ENCODE measurements around the gene PPBP.
A peak's percentile ranks its signal among the peaks of the same experiment; 100 is the strongest.
"Not testable (repeated sequence)": the region's sequence is repeated elsewhere in the genome, so short reads cannot be mapped to it uniquely, and the experiment has no call there.

The PPBP gene

GRCh38 chr4:73991742-73992000 lies 3.7 kb upstream of the PPBP start:
- no peak for DNase-seq

GRCh38 chr4:73990988-73991741 lies 3.2 kb upstream of the PPBP start:
- no peak for DNase-seq

GRCh38 chr4:73989928-73990327 lies 1.9 kb upstream of the PPBP start:
- no peak for DNase-seq

GRCh38 chr4:73989031-73989430 lies 1.0 kb upstream of the PPBP start:
- DNase-seq: no peak

DNA sequence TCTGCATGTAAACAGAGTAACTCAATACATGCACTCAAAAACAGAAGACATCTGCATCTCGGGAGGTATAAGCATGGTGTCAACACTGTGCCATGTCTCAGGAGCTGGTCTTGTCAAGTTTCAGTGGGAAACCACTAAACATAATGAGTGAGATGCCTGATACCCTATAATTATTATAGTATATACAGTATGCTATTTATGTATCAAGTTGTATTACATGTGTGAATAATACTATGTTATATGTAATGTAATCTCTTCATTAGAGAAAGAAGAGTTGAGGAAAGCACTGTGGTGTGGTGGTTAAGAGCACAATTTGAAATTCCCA lies 2.5 kb downstream of the PPBP start:
- DNase-seq: no peak

DNA sequence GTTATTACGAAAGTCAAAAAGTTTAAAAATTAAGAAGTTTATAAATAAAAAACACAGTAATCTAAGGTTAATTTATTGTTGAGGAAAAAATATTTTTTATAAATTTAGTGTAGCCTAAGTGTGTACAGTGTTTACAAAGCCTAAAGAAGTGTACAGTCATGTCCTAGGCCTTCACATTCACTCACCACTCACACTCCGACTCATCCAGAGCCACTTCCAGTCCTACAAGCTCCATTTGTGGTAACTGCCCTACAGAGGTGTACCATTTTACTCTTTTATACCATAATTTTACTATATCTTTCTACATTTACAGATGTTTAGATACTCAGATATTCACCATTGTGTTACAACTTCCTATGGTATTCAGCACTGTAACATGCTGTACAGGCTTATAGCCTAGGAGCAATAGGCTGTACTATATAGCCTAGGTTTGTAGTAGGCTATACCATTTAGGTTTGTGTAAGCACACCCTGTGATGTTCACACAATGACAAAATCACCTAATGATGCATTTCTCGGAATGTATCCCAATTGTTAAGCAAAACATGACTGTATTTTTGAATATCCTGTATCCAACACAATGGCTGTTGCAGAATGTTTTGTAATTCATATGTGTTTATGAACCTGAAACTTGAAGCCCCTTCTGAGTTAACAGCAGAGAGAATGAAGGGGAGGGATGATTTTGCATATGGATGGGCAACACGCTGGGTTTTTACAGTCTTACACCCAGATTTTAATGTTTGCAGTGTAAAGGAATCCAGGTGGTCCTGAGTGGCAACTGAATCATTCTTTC lies 3.1 kb downstream of the PPBP start:
- DNase-seq: peak; percentile 51

- not testable (repeated sequence) for DNase-seq
Observed at GRCh38 chr4:73981175-73981574, 6.8 kb downstream of the PPBP start.

DNA sequence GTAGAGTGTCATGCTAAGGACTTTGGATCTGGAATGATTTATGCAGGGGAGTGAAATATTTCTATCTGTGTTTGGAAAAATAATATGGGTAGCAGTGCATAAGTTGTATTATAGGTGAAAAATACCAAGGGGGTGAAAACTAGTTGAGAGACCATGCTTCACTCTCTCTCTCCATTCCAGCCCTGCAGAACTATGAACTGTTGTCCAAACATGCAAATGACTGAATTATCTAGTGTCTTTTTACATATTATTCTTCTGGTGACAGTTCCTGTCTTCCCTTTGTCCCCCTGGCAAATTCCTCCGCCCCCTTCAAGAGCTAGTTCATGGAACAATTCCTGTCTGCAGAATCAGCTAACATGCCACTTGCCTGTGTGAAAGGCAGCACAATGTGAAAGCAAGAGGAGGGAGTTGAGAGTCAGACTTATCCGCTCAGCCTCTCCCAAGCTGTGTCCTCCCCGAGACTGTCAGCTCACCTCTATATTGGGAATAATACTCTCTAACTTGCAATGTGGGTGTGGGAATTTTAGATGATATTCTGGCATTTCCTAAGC lies 8.5 kb downstream of the PPBP start:
- DNase-seq: no peak

- peak; percentile 79 for DNase-seq
Observed at GRCh38 chr4:73978886-73979285, 9.1 kb downstream of the PPBP start.

DNA sequence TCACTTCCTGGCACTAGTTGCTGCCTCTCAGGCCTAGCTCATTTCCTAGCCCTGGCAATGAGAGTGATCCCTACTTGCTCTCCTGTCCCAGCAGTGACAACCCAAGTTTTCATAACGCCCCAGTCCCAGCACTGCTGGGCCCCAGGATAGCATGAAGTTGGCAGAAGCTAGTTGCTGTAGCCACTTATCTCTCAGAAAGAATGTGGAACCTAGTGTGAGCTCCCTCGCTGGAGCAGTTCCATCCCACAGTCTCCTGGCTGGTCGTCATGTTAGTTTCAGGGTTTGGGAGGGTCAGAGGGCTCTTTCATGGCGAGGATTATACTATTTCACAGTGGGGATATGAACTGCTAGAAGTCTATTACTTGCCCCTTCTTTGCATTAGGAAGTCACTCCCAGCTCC lies 11.3 kb downstream of the PPBP start:
- no peak for DNase-seq

- no peak for DNase-seq
Observed at GRCh38 chr4:73976217-73976616, 11.8 kb downstream of the PPBP start.

- DNase-seq: no peak
Observed at GRCh38 chr4:73974352-73974751, 13.6 kb downstream of the PPBP start.

DNA sequence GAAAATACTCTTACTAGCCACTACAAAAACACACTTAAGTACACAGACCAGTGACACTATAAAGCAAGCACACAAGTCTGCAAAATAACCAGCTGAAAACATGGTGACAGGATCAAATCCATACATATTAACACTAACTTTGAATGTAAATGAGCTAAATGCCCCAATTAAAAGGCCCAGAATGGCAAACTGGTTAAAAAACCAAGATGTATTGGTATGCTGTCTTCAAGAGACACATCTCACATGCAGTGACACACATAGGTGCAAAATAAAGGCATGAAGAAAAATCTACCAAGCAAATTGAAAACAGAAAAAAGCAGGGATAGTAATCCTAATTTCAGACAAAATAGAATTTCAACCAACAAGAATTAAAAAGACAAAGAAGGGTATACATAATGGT lies 17.0 kb downstream of the PPBP start:
- DNase-seq: no peak

DNA sequence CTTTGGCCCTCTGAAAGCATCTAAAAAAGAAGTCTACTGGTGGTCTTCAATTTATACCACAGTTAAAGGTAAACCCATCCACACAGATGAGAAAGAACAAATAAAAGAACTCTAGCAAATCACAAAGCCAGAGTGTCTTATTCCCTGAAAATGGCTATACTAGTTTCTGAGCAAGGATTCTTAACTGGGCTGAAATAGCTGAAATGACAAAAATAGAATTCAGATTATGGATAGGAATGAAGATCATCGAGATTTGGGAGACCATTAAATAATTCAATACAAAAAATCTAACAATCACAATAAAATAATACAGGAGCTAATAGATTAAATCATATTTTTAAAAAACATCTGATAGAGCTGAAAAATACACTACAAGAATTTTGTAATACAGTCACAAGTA lies 18.0 kb downstream of the PPBP start:
- DNase-seq: no peak

- DNase-seq: no peak
Observed at GRCh38 chr4:73967866-73968265, 20.1 kb downstream of the PPBP start.

GRCh38 chr4:73964862-73965611 lies 23.0 kb downstream of the PPBP start:
- DNase-seq: no peak

- DNase-seq: no peak
Observed at GRCh38 chr4:73962724-73963123, 25.3 kb downstream of the PPBP start.

GRCh38 chr4:73959041-73959440 lies 28.9 kb downstream of the PPBP start:
- not testable (repeated sequence) for DNase-seq

DNA sequence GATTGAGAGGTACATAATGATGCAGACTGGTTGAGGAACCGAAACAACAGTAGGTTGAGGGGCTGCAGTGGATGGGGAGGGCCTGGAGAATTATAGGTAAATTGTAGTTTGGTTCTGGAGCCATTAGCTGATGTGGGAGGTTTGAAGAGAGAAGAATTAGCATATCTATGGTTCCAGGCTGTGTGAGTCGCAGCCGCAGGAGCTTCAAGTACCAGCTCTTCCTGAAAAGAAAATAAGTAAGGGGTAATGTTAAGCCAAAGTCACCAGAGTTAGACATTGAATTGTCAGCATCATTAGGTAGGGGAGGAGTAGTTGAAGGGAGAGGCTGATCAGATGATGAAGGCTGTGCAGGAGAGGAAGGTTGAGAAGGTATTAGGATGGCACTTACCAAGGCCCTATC lies 35.6 kb downstream of the PPBP start:
- DNase-seq: no peak

GRCh38 chr4:73950376-73950920 lies 37.5 kb downstream of the PPBP start:
- not testable (repeated sequence) for DNase-seq

GRCh38 chr4:73948990-73949706 lies 38.8 kb downstream of the PPBP start:
- DNase-seq: no peak

GRCh38 chr4:73948291-73948690 lies 39.7 kb downstream of the PPBP start:
- DNase-seq: no peak

Measured in HCEC 1CT (cell line).